Astrocyte (in vitro differentiated cells and primary cell): ENCODE results near the gene TCF7L2. TPM values are rescaled to one million over a fixed set of nuclear protein-coding genes. Genes with fewer than 3 reads are reported as not detected.

Source experiments
- DNase-seq: peaks from one replicate; pipeline ENCODE4 v3.0.0-alpha.2; 2010; ENCODE audit warnings: low read depth
- FAIRE-seq: peaks from 2 replicates; lab custom pipeline; 2011; peaks lifted over from hg19 to GRCh38; lab: Jason Lieb, UNC
- H2AFZ ChIP-seq: 2 replicates; pipeline ENCODE4 v1.6.0; 2012; ENCODE audit warnings: low read depth, low read length, inconsistent platforms
- H3K27ac ChIP-seq: 2 replicates; pipeline ENCODE4 v1.5.1; 2011; ENCODE audit warnings: low read depth, low read length, inconsistent platforms
- H3K27me3 ChIP-seq: 2 replicates; pipeline ENCODE4 v1.6.0; 2011; ENCODE audit warnings: low read length, inconsistent platforms; ENCODE audit not compliant: insufficient read depth
- H3K36me3 ChIP-seq: 2 replicates; pipeline ENCODE4 v1.5.1; 2011; ENCODE audit warnings: low read length, inconsistent platforms; ENCODE audit not compliant: insufficient read depth
- H3K4me1 ChIP-seq: 2 replicates; pipeline ENCODE4 v1.5.1; 2011; ENCODE audit warnings: low read length, inconsistent platforms; ENCODE audit not compliant: insufficient read depth
- H3K4me2 ChIP-seq: 2 replicates; pipeline ENCODE4 v1.6.0; 2012; ENCODE audit warnings: low read length, inconsistent platforms
- H3K4me3 ChIP-seq: 2 replicates; pipeline ENCODE4 v1.5.1; 2011; ENCODE audit warnings: low read depth, mild to moderate bottlenecking, low read length, inconsistent platforms; ENCODE audit not compliant: insufficient read depth
- H3K79me2 ChIP-seq: 2 replicates; pipeline ENCODE4 v1.6.0; 2012; ENCODE audit warnings: mild to moderate bottlenecking, low read length, inconsistent platforms; ENCODE audit not compliant: insufficient read depth
- H3K9ac ChIP-seq: 2 replicates; pipeline ENCODE4 v1.6.0; 2012; ENCODE audit warnings: mild to moderate bottlenecking, low read length, inconsistent platforms
- H3K9me3 ChIP-seq: 2 replicates; pipeline ENCODE4 v1.5.1; 2012; ENCODE audit warnings: low read depth, mild to moderate bottlenecking, low read length, inconsistent platforms; ENCODE audit not compliant: insufficient read depth
- H4K20me1 ChIP-seq: 2 replicates; pipeline ENCODE4 v1.6.0; 2012; ENCODE audit warnings: low read length, inconsistent platforms; ENCODE audit not compliant: insufficient read depth
- H3K27ac Mint-ChIP-seq: one replicate; pipeline ENCODE4 v1.8.0; 2021; ENCODE audit warnings: mild to moderate bottlenecking, mixed read lengths; ENCODE audit not compliant: unreplicated experiment
- H3K27me3 Mint-ChIP-seq: one replicate; pipeline ENCODE4 v1.8.0; 2021; ENCODE audit warnings: low read depth, mixed read lengths; ENCODE audit not compliant: unreplicated experiment
- H3K36me3 Mint-ChIP-seq: one replicate; pipeline ENCODE4 v1.8.0; 2021; ENCODE audit warnings: low read depth, mixed read lengths; ENCODE audit not compliant: unreplicated experiment
- H3K4me1 Mint-ChIP-seq: one replicate; pipeline ENCODE4 v1.8.0; 2021; ENCODE audit warnings: low read depth, mixed read lengths; ENCODE audit not compliant: unreplicated experiment
- H3K4me3 Mint-ChIP-seq: one replicate; pipeline ENCODE4 v1.8.0; 2021; ENCODE audit warnings: mild to moderate bottlenecking, moderate library complexity, mixed read lengths; ENCODE audit not compliant: unreplicated experiment
- H3K9me3 Mint-ChIP-seq: one replicate; pipeline ENCODE4 v1.8.0; 2021; ENCODE audit warnings: mild to moderate bottlenecking, mixed read lengths; ENCODE audit not compliant: unreplicated experiment
- EZH2 ChIP-seq: IDR thresholded peaks from 2 replicates; pipeline ENCODE4 v1.6.1; 2012; ENCODE audit warnings: mild to moderate bottlenecking, low read length, inconsistent platforms; ENCODE audit not compliant: insufficient read depth
- total RNA-seq: library from RNA; stranded (reverse); gene quantifications from 2 replicates; pipeline ENCODE4 v1.2.1, GENCODE V29; 2021
- TF ChIP-seq, protein P1 (sequence below): IDR thresholded peaks from 2 replicates; pipeline ENCODE4 v1.5.1; 2011; ENCODE audit warnings: low read depth, mild to moderate bottlenecking, inconsistent platforms, low read length, moderate library complexity; ENCODE audit not compliant: insufficient read depth

TCF7L2 gene
- total RNA-seq, 1 donor from 2014 or later, result 52.4 TPM

DNA sequence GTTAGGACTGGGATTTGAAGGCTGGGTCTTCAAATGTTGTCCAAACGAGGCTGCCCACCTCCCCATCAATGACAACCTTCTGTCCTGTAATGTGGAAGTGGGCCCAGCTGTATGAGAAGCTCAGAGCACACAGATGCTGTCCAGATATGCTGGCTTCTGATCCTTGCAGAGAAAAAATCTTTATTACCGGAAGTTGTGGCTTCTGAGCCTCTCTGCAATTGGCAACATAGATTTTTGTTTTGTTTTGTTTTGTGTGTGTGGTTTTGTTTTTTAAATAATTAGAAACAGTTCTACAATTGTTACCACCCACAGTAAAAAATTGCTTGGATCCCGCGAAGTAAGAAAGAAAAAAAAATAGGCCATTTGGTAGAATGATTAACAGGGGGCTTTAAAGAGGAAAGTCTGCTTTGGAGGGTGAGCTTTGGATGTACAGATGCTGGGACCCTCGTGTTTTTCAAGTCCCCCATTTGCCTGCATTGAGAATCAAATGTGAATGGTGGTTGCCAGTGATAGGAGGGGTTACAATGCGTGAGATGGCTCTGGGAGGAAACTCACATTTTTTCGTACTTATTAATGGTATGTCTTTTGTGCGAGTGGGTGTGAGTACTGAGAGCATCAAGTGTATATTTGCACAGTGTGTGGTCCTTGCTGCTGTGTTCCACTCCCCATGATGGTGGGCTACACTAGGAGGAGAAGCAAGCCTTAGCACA lies 153.2 kb downstream of the TCF7L2 start:
- H3K4me1 ChIP-seq, result peaks cover 31% of the 10 kb centered on the region
- H3K79me2 ChIP-seq, result peaks cover 16% of the 10 kb centered on the region
- H2AFZ ChIP-seq, result no peak overlapping the region
- H4K20me1 ChIP-seq, result peaks cover 8% of the 10 kb centered on the region
- H3K36me3 ChIP-seq, result no peaks in the 10 kb centered on the region
- FAIRE-seq, result peak; percentile 54
- H3K27ac ChIP-seq, result no peak overlapping the region
- no peaks in the 10 kb centered on the region for H3K27me3 Mint-ChIP-seq
- peak overlapping the region; percentile 53 for H3K4me2 ChIP-seq
- no peaks in the 10 kb centered on the region for H3K27me3 ChIP-seq
- H3K4me3 Mint-ChIP-seq, result no peak overlapping the region
- no peaks in the 10 kb centered on the region for H3K9me3 Mint-ChIP-seq
- DNase-seq, result peak; percentile 44
- no peak overlapping the region for H3K4me3 ChIP-seq
- H3K9me3 ChIP-seq, result no peaks in the 10 kb centered on the region
- peaks cover 44% of the 10 kb centered on the region for H3K4me1 Mint-ChIP-seq
- H3K27ac Mint-ChIP-seq, result peak overlapping the region; percentile 62
- H3K9ac ChIP-seq, result no peak overlapping the region
- peaks cover 10% of the 10 kb centered on the region for H3K36me3 Mint-ChIP-seq
- TF ChIP-seq, protein P1, sequence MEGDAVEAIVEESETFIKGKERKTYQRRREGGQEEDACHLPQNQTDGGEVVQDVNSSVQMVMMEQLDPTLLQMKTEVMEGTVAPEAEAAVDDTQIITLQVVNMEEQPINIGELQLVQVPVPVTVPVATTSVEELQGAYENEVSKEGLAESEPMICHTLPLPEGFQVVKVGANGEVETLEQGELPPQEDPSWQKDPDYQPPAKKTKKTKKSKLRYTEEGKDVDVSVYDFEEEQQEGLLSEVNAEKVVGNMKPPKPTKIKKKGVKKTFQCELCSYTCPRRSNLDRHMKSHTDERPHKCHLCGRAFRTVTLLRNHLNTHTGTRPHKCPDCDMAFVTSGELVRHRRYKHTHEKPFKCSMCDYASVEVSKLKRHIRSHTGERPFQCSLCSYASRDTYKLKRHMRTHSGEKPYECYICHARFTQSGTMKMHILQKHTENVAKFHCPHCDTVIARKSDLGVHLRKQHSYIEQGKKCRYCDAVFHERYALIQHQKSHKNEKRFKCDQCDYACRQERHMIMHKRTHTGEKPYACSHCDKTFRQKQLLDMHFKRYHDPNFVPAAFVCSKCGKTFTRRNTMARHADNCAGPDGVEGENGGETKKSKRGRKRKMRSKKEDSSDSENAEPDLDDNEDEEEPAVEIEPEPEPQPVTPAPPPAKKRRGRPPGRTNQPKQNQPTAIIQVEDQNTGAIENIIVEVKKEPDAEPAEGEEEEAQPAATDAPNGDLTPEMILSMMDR, result no peak
- no peak for TF ChIP-seq EZH2

DNA sequence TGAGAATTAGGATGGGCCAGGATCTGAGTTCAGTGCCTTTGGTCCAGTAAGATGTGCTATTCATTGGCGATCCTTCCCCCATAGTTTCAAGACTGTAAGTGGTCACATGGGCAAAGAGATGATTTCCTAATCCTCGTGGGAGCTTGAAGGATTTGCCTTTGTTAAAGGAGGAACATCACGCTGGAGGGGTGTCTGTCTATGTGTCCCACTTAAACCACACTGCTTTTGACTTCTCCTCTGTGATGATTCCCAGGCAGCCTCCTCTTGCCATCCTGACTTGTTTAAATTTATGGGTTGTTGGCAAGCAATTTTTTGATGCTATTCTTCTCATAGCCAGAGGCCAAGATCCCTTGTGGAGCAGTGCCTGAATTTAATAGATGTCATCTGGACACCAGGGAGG lies 154.0 kb downstream of the TCF7L2 start:
- Histone ChIP-seq H3K4me1 (peaks cover 30% of the 10 kb centered on the region), H3K36me3 (no peaks in the 10 kb centered on the region), H3K79me2 (peaks cover 19% of the 10 kb centered on the region), H2AFZ (no peak overlapping the region), H3K9me3 (no peaks in the 10 kb centered on the region), H3K27me3 (no peaks in the 10 kb centered on the region), H3K4me2 (no peak overlapping the region), H4K20me1 (peaks cover 10% of the 10 kb centered on the region), H3K4me3 (no peak overlapping the region), H3K27ac (no peak overlapping the region), H3K9ac (no peak overlapping the region)
- H3K27ac Mint-ChIP-seq, result peak overlapping the region; percentile 26
- no peaks in the 10 kb centered on the region for H3K27me3 Mint-ChIP-seq
- H3K9me3 Mint-ChIP-seq, result no peaks in the 10 kb centered on the region
- H3K4me3 Mint-ChIP-seq, result no peak overlapping the region
- no peak for FAIRE-seq
- H3K36me3 Mint-ChIP-seq, result peaks cover 10% of the 10 kb centered on the region
- no peak for TF ChIP-seq EZH2
- TF ChIP-seq, protein P1, result no peak
- peaks cover 44% of the 10 kb centered on the region for H3K4me1 Mint-ChIP-seq
- no peak for DNase-seq

DNA sequence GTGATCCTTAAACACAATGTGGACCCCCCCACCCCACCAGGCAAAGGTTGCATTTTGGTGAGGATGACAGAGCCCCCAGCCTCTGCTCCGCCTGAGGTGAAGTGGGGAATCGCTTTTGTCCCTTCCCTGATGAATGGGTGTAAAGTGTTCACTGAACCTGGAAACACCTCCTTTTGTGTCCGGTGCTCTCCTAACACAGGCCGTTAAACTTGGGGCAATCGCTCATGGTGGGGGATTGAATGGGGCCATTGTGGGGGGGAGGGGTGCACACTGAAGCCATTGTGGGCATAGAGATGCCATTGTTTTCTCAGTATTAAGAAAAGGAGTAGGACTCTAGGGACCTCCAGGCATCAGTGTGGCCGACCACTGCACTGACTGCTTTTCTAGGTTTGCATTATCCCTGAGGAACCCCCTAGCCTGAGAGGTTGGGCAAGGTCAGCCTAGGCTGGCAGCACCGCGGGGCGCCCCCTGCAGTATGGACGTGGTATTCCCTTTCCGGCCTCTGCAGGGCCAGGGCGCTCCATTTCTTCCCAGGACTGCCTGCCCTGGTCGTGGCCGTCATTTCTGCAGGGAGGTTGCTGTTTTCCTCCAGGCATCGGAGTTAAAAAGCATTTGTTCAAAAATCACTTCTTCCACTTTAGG lies 158.3 kb downstream of the TCF7L2 start:
- DNase-seq, result no peak
- FAIRE-seq, result no peak

More for the DNA sequence above, 158.3 kb downstream of the TCF7L2 start:
- Histone ChIP-seq H3K4me3 (no peak overlapping the region), H3K79me2 (peaks cover 22% of the 10 kb centered on the region), H3K4me1 (peaks cover 16% of the 10 kb centered on the region), H3K36me3 (no peaks in the 10 kb centered on the region), H3K9ac (no peak overlapping the region), H4K20me1 (peaks cover 15% of the 10 kb centered on the region), H3K27me3 (no peaks in the 10 kb centered on the region), H2AFZ (no peak overlapping the region), H3K9me3 (no peaks in the 10 kb centered on the region), H3K4me2 (no peak overlapping the region), H3K27ac (no peak overlapping the region)
- H3K27ac Mint-ChIP-seq, result no peak overlapping the region
- H3K4me1 Mint-ChIP-seq, result peaks cover 27% of the 10 kb centered on the region
- H3K4me3 Mint-ChIP-seq, result no peak overlapping the region
- H3K27me3 Mint-ChIP-seq, result no peaks in the 10 kb centered on the region
- H3K9me3 Mint-ChIP-seq, result no peaks in the 10 kb centered on the region
- H3K36me3 Mint-ChIP-seq, result peaks cover 9% of the 10 kb centered on the region
- no peak for TF ChIP-seq EZH2
- TF ChIP-seq, protein P1, result peak; percentile 22
